ENCODE data around the gene TGFBR1.
A peak's percentile ranks its signal among the peaks of the same experiment; 100 is the strongest.

Gene TGFBR1

DNA sequence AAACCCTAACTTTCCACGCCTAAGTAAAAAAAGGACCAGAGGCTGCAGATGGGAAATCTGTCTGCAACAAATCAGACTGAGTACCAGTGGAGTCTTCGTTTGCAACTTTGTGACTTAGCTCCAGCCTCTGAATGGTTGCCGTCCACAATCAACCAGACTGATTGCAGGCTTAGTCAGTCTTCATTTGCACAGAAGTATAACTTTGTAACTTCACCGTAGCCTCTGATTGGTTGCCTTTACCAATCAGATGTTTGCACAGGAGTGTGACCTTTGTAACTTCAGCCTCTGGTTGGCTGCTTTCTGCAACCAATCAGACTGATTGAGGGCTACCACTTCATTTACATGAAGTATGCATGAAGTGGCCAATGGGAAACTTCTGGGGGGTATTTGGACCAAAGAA is 53.7 kb downstream of the TGFBR1 start:
- no peak for DNase-seq (ENCODE audit: low spot score)
- TF ChIP-seq, protein P1, sequence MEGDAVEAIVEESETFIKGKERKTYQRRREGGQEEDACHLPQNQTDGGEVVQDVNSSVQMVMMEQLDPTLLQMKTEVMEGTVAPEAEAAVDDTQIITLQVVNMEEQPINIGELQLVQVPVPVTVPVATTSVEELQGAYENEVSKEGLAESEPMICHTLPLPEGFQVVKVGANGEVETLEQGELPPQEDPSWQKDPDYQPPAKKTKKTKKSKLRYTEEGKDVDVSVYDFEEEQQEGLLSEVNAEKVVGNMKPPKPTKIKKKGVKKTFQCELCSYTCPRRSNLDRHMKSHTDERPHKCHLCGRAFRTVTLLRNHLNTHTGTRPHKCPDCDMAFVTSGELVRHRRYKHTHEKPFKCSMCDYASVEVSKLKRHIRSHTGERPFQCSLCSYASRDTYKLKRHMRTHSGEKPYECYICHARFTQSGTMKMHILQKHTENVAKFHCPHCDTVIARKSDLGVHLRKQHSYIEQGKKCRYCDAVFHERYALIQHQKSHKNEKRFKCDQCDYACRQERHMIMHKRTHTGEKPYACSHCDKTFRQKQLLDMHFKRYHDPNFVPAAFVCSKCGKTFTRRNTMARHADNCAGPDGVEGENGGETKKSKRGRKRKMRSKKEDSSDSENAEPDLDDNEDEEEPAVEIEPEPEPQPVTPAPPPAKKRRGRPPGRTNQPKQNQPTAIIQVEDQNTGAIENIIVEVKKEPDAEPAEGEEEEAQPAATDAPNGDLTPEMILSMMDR (IDR thresholded peaks at IDR 0.05; ENCODE audit: extremely low read depth, missing control alignments), result no peak

DNA sequence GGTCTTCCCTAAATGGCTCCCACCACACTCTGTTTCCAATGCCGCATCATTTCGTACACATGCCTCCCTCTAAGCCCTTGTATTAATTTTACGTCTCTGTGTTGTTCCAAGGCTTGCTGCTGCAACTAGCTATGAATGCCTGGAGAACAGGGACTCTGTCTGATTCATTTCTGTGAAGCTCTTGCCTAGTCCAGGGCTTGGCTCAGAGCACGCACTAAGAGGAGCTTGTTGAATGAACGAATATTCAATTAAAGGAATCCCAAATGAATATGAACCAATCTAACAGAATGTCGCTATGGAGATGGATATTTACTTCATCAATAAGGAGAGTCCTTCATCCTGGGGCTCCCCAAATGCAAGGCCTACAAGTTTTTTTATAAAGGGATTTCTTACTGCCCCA is 55.3 kb downstream of the TGFBR1 start:
- TF ChIP-seq, protein P1 (IDR thresholded peaks at IDR 0.05; ENCODE audit: extremely low read depth, missing control alignments), result no peak
- no peak for DNase-seq (ENCODE audit: low spot score)

DNA sequence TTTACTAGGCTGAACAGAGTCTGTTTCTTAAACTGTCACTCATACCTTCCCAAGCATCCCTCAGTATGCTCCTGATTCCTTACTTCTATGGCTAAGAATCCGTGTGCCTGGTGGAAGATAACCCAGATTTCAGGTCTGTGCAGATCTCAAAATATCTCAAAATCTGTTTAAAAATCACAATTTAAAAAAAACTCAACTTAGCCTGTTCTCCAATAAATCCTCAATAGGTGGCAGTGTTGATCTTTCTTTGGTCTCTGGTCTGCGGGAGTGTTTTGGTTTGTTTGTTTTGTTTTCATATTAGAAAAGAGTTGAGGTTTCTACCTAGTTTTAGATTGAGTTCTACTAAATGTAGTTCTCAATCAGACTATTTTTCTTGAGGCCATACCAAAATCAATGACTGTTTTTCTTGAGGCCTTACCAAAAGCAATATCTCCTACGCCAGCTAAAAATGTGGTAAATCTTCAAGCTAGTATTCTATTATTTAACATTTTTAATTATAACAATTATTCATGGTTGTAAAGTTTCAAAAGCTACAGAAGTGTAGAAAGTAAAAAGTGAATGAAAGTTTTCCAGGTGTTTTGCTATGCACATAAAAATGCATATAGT is 57.9 kb downstream of the TGFBR1 start:
- peak; percentile 35 for DNase-seq (ENCODE audit: low spot score)

GRCh38 chr9:99166149-99166548 is 61.2 kb downstream of the TGFBR1 start:
- DNase-seq (ENCODE audit: low spot score), result no peak
- TF ChIP-seq, protein P1 (IDR thresholded peaks at IDR 0.05; ENCODE audit: extremely low read depth, missing control alignments), result no peak

More for the DNA sequence above, 57.9 kb downstream of the TGFBR1 start:
- TF ChIP-seq, protein P1 (IDR thresholded peaks at IDR 0.05; ENCODE audit: extremely low read depth, missing control alignments), result peak; percentile 37

DNA sequence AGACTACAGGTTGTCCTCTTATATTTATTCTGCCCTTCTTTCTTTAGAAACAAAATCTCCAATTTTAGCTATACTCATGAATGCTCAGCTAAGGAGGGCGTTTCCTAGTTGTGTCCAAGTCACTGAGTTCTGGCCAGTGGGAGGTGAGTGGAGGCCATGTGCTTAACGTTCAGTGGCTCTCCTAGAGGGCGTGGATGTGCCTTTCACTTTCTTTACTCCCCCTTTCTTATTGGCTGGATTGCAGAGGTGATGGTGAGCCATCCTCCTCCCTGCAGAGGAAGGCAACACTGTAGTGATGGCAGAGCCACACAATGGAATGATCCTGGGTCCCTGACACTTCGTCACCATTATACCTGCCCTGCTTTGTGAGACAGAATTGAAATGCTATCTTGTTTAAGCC is 62.2 kb downstream of the TGFBR1 start:
- TF ChIP-seq, protein P1 (IDR thresholded peaks at IDR 0.05; ENCODE audit: extremely low read depth, missing control alignments), result no peak
- no peak for DNase-seq (ENCODE audit: low spot score)

DNA sequence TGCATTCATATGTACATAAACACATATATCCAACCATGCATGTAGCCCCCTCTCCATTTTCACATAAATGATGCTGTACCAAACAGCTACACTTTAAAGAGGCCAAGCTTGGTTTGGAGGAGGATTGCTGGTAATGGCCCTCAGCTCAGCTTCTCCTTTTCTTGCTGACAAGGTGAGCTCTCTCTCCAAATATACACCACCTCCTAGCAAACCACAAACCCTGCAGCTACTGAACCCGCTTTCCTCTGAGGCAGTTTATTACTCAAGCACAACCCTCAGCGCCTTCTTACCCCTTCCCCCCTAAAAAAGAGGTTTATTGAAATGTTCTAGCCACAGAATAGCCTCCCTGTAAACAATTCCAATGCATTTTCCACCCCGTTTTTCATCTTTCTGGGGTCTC is 62.8 kb downstream of the TGFBR1 start:
- TF ChIP-seq, protein P1 (IDR thresholded peaks at IDR 0.05; ENCODE audit: extremely low read depth, missing control alignments), result no peak
- no peak for DNase-seq (ENCODE audit: low spot score)

DNA sequence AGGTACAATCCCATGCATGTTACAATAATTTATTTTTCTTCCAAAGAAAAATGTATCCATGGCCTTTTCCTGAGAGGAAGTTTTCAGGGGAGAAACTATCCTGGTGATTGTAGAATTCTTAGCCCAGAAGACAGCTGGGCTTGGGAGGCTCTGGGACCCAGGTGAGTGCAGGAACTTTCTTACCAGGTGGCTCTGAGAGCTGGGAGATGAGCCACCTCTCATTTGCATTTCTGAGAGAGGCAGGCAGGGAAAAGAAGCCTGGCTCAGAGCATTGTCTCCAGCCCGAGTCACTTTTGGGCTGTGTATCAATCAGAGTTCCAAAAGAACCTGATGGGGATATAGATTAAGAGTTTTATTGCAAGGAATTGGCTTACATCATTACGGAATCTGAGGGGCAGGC is 64.2 kb downstream of the TGFBR1 start:
- TF ChIP-seq, protein P1 (IDR thresholded peaks at IDR 0.05; ENCODE audit: extremely low read depth, missing control alignments), result no peak
- no peak for DNase-seq (ENCODE audit: low spot score)

All from GM20000 (cell line).